OCI-M2 (cell line): ENCODE results near the gene HABP2.

ENCODE experiments used
- DNase-seq: peaks from one replicate; lab custom pipeline; 2025; ENCODE audit not compliant: unreplicated experiment; lab: John Stamatoyannopoulos, UW

The HABP2 gene

GRCh38 chr10:113600569-113600968, 47.7 kb downstream of the HABP2 start:
- no peak for DNase-seq

GRCh38 chr10:113603057-113603777, 50.4 kb downstream of the HABP2 start:
- no peak for DNase-seq

DNA sequence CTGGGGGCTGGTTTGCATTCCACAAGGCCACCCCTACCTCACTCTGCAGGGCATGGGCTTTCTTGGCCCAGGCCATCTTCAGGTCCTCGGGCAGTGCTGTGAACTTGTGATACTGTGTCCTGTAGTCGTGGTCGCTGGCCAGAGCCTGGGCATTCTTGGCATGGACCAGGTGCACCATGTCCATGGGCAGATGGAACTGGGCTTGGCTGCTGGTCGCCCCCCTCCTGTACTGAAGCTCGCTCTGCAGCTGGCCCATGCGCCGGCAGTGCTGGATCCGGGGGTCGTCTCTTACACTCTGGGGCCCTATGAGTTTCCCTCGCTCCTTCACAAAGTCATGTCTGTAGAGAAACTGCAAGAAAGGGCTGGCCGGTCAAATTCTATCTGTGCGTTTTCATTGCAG, 51.7 kb downstream of the HABP2 start:
- DNase-seq, result no peak

- DNase-seq, result no peak
These were observed 52.6 kb downstream of the HABP2 start for GRCh38 chr10:113605268-113605978.

DNA sequence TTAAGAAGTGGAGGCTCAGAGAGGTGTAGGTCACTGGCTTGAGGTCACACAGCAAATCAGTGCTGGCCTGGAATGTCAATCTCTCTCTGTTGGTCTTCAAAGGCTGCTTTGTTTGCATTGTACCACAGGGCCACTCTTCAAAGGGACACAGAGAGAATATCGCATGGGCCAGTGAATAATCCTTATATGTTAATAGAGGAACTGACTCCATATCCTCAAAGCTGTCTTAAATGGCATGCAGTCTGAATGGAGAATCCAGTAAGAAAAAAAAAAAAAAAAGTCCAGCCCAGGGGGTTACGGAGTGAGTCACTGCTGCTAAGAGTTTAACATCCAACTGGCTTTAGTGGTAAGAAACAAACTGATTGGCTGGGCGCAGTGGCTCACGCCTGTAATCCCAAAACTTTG, 56.9 kb downstream of the HABP2 start:
- no peak for DNase-seq

GRCh38 chr10:113610631-113611601, 58.1 kb downstream of the HABP2 start:
- no peak for DNase-seq

DNA sequence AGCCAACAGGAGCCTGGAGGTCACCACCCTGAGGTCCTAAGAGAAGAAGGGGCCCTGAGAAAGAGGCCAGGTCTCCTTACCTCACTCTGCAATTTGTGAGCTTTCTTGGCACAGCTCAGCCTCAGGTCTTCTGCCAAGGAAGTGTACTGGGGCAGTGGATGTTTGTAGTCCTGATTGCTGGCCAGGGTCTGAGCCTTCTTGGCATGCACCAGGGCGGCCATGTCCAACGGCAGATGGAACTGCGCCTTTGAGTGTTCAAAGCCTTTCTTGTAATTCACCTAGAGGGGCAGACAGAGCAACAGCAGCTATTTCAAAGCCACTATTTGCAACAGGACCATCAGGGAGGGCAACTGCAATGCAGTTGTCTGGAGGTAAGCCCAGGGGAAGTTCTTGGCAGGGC, 59.3 kb downstream of the HABP2 start:
- no peak for DNase-seq

DNA sequence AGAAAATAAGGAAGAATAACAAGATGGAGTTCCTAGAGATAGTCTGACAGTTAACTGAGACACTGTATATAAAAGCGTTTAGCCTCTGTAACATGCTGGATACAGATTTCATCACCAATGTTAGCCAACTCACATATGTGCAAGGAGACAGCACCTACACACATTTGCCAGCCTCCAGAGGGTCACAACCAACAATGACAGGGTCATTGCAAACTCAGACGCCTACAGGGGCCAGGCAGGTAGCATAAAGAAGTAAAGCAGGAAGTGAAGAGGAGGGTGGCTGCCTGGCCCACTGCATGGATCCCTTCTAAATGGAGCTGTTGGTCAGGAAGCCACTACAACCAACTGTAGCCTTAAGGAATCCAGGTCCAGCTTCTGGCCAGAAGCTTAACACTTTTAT, 60.6 kb downstream of the HABP2 start:
- no peak for DNase-seq

GRCh38 chr10:113613977-113614690, 61.3 kb downstream of the HABP2 start:
- DNase-seq, result no peak

GRCh38 chr10:113616244-113617074, 63.6 kb downstream of the HABP2 start:
- no peak for DNase-seq

DNA sequence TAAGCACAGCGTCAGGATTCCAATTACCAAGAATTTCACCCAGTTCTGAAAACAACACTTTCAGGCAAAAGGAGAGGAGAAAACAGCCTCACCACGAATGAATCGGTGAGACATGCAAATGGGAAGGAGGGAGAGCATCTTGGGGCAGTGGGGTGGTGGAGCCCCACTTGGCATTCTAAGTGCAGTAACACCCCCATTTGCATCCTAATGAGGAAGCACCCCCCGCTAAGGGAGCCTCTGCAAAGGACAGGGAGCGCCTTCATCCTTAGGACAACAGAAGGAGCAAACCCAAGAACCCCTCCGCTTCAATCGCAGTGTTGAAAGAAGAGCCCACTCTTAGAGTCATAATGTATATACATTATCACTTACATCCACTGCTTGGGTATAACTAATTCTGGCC, 64.2 kb downstream of the HABP2 start:
- DNase-seq, result no peak

GRCh38 chr10:113618338-113618737, 65.5 kb downstream of the HABP2 start:
- no peak for DNase-seq

DNA sequence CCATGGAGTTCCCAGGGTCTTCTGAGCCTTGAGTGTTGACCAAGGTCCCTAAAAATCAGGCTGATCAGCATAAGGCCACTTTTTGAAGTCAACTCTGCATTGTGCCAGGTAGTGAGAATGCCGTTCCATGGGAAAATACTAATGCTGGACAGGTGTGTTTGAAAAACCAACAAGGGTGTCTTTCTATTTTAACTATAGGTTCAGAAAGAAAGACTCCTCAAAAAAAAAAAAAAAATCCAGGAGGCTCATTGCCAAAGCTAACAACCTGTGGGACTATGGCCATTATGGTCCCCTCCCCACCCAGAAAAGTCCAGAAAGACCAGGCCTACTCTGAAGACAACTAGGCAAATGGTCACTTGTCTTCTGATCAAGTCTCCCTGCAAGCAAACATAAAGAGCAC, 66.5 kb downstream of the HABP2 start:
- DNase-seq, result no peak

GRCh38 chr10:113620511-113620910, 67.7 kb downstream of the HABP2 start:
- no peak for DNase-seq

DNA sequence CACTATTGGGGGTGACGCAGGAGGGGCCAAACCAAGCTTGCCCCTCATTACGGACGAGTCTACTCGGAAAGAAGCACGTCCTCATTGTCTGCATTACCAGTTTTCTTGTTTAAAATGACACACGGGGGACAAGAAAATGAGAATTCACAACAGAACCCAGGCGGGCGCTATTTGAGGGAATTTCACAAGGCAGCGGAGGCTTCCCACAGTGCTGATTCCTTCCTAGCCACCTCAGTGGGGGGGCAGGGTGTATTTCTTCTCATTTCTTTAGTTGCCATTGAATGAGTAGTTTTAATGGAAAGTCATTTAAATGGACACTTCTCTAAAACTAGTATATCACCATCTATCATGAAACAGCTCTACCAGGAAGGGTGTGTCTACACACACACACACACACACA, 68.1 kb downstream of the HABP2 start:
- no peak for DNase-seq

- no peak for DNase-seq
These were observed 68.9 kb downstream of the HABP2 start for GRCh38 chr10:113621799-113622198.

DNA sequence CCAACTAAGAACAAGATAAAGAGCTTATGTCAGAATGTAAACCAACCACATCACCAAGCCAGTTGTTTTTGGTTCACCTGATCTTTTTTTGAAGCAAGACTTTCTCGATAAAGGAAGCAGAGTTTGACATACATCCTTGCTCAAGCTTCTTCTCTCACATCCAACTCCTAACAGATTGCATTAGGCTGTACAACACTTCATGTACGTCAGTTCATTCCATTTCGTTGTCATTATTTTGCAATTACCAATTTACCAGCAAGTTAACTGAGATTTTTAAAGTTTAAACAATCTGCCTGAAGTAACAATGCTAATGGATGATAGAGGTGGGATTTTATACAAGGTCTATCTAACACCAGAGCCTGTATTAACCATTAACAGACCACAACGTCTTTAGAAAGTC, 70.0 kb downstream of the HABP2 start:
- no peak for DNase-seq

DNA sequence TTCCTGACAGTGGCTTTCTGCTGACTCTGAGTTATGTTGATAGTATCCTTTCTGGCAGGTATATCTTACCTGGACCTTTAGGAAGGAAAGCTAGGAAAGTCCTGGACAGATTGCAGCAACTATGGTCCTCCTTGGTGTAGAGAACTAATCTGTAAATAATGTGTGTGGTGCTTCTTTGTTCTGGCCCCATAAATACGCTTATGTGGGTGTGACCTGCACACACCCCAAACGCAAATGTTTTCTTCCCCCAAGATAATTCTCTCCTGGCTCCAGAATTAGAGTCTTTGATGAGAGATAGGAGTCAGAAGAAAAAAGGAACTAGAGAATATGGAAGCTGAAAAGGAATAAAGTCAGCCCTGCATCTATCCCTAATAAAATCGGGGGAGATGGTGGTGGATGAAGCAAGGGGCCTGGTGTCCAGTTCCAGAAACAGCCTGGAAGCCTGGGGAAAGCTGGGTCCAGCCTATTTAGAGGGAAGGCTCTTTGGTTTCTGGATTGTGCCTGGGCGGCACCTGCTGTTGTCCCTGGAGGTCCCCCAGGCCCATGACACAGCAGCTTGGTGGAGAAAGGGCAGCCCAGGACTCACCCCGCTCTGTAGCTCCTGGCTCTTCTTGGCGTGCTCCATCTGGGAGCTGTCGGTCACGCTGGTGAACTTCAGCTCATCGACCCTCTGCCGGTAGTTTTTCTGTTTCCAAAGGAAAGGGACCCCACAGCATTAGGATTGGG, 72.8 kb downstream of the HABP2 start:
- no peak for DNase-seq

DNA sequence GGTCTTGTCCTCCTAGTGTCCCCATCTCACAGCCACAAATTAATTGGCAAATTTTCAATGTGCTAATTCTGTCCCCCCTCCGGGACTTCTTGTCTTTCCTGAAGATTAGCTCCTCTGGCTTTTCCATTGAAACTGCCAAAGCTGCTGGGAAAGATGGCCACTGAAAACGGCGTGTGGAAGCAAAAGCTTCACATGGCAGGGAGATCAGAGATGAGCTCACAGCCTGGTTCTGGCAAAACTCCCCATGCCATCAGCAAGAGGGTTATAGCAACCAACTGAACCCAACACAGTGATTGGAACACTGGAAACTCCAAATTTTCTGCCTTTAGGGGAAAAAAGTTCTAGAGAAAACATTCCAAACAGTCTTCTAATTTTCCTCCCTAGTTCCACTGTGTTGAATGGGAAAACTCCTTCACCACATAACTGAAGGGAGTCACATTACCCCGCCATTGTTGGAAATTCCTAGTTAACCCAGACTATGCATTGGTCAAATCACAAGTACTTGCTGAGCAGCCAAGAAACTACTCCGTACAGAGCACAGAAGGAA, 74.0 kb downstream of the HABP2 start:
- no peak for DNase-seq
